ENCODE measurements around the gene GARIN5B. TPM values are rescaled to one million over a fixed set of nuclear protein-coding genes. Genes with fewer than 3 reads are reported as not detected.

Gene GARIN5B
- polyA plus RNA-seq, 2 of the 4 experiments (the other 2 are of a cell fraction) = 0.05 TPM; not detected in 1

GRCh38 chr19:55382013-55382412 lies 19.0 kb upstream of the GARIN5B start:
- ATAC-seq = no peak
- 95% methylated on average over 5 of the region's 5 CpGs for WGBS (ENCODE audit: missing lambda C conversion rate)
- no peak for FAIRE-seq
- Histone ChIP-seq H3K9me3 (peaks cover 6% of the 10 kb centered on the region; the same call in 2 of the 3 replicates), H3K4me1 (peaks cover 45% of the 10 kb centered on the region), H3K4me3 (no peak overlapping the region), H3K4me2 (no peak overlapping the region), H3K27ac (peak overlapping the region in 1 of 2 experiments; percentile 99; a peak in 3 of 6 replicates)
- TF ChIP-seq BCL3 (IDR thresholded peaks at IDR 0.05) = no peak
- ChIA-PET POLR2A (interaction anchor here (0.8 kb wide), 1 partner anchor 8 kb away, joined by 3 read pairs; no protein-coding TSS in a partner anchor), CTCF (interaction anchor here (0.7 to 1.5 kb wide), 3 partner anchors 11 to 123 kb away, joined by 3 to 7 read pairs (median 4); partner anchors contain the start of genes IL11 and TMEM150B)
- DNase-seq (ENCODE audit: low read depth in 1 of 2, low spot score in 1 of 2) = no peak

GRCh38 chr19:55379174-55379573 lies 16.1 kb upstream of the GARIN5B start:
- ChIA-PET CTCF (interaction anchor here (1.2 to 2.3 kb wide), 6 partner anchors 9 to 87 kb away, joined by 4 to 12 read pairs (median 6); partner anchors contain the start of gene KMT5C), POLR2A (interaction anchor here (0.9 kb wide), 1 partner anchor 10 kb away, joined by 4 read pairs; no protein-coding TSS in a partner anchor)
- no peak for DNase-seq (ENCODE audit: low read depth in 1 of 2, low spot score in 1 of 2)
- no peak for FAIRE-seq
- Histone ChIP-seq H3K9me3 (peaks cover 6% of the 10 kb centered on the region; the same call in 2 of the 3 replicates), H3K27ac (peak overlapping the region; percentile 21 to 96; a peak in 5 of 6 replicates), H3K4me2 (no peak overlapping the region), H3K4me3 (no peak overlapping the region), H3K4me1 (peaks cover 66% of the 10 kb centered on the region)
- WGBS (ENCODE audit: missing lambda C conversion rate) = 71% methylated on average over 11 of the region's 11 CpGs
- TF ChIP-seq HES2 (IDR thresholded peaks at IDR 0.05) = no peak
- TF ChIP-seq RARB (CRISPR knock-in tag; IDR thresholded peaks at IDR 0.05) = no peak
- TF ChIP-seq JUN (IDR thresholded peaks at IDR 0.05) = no peak
- no peak for TF ChIP-seq SREBF2 (IDR thresholded peaks at IDR 0.05)
- TF ChIP-seq NFE2L2 (conservative IDR thresholded peaks at IDR 0.05; ENCODE audit: low read length) = no peak
- TF ChIP-seq CTCF (IDR thresholded peaks at IDR 0.05) = no peak
- no peak for TF ChIP-seq MAFK (IDR thresholded peaks at IDR 0.05; ENCODE audit: partially characterized antibody)
- TF ChIP-seq MAX (IDR thresholded peaks at IDR 0.05) = no peak
- TF ChIP-seq FOSB (CRISPR knock-in tag; IDR thresholded peaks at IDR 0.05) = no peak
- no peak for TF ChIP-seq CEBPB (IDR thresholded peaks at IDR 0.05)
- ATAC-seq = no peak

GRCh38 chr19:55377356-55378131 lies 14.5 kb upstream of the GARIN5B start:
- CTCF ChIA-PET = interaction anchor here (1.0 to 2.3 kb wide), 6 partner anchors 10 to 86 kb away, joined by 4 to 12 read pairs (median 4); no protein-coding TSS in a partner anchor
- POLR2A ChIA-PET = no interaction called here
- H3K27ac ChIP-seq = peak overlapping the region; percentile 91 to 96; a peak in 5 of 6 replicates
- TF ChIP-seq MAX (IDR thresholded peaks at IDR 0.05) (0 out of 2 replicates have a peak, but pooled peaks have one; percentile 23), RNF2 (IDR thresholded peaks at IDR 0.05; ENCODE audit: borderline replicate concordance, low read depth) (no peak), HMGXB4 (CRISPR knock-in tag; IDR thresholded peaks at IDR 0.05; ENCODE audit: borderline replicate concordance) (no peak)
- DNase-seq (ENCODE audit: low read depth in 1 of 2, low spot score in 1 of 2) = no peak
- peaks cover 5% of the 10 kb centered on the region; the same call in 2 of the 3 replicates for H3K9me3 ChIP-seq
- WGBS (ENCODE audit: missing lambda C conversion rate) = 87% methylated on average over 30 of the region's 43 CpGs
- peaks cover 76% of the 10 kb centered on the region for H3K4me1 ChIP-seq
- FAIRE-seq = no peak
- H3K4me3 ChIP-seq = no peak overlapping the region
- H3K4me2 ChIP-seq = peak overlapping the region; percentile 8; the same call in 1 of the 3 replicates
- ATAC-seq = no peak

Measured in A549 (cell line).